Adrenal gland (tissue), 12 donors: Measurements from ENCODE around the gene HRAS. TPM values are rescaled to one million over a fixed set of nuclear protein-coding genes. Genes with fewer than 3 reads are reported as not detected.

Experiments used
- DNase-seq, 7 donors: peaks; one replicate each; pipeline ENCODE4 v3.0.0-alpha.2; 2019 to 2020
- H3K27ac ChIP-seq, 5 donors: fragments of 200-600 bp; sonication (generic) in 4 of 5; 1 replicate in 3 of 5; 2 replicates in 2 of 5; pipeline versions ENCODE4 v1.5.1 to v1.8.0; 2016 to 2020; ENCODE audit warnings: mild to moderate bottlenecking in 1 of 5
- H3K27me3 ChIP-seq: fragments of 200-600 bp; 2 replicates; pipeline ENCODE4 v1.8.0; 2021
- H3K36me3 ChIP-seq, 2 donors: fragments of 200-600 bp; replicated peaks in 1 of 2; 1 replicate in 1 of 2; 2 replicates in 1 of 2; pipeline versions ENCODE4 v1.5.1 to v1.8.0; 2018 to 2022
- H3K4me1 ChIP-seq, 2 donors: fragments of 200-600 bp; replicated peaks in 1 of 2; 1 replicate in 1 of 2; 2 replicates in 1 of 2; pipeline versions ENCODE4 v1.5.1 to v1.8.0; 2018 to 2021
- H3K4me3 ChIP-seq, 4 donors: fragments of 200-600 bp; sonication (generic) in 3 of 4; one replicate each; pipeline ENCODE4 v1.5.1; 2016 to 2018
- H3K9me3 ChIP-seq, 3 donors: fragments of 200-600 bp; sonication (generic) in 1 of 3; replicated peaks in 1 of 3; 1 replicate in 2 of 3; 2 replicates in 1 of 3; pipeline versions ENCODE4 v1.5.1 to v1.8.0; 2016 to 2021
- POLR2A ChIP-seq, 2 donors: fragments of 450-650 bp; IDR thresholded peaks; one replicate each; pipeline ENCODE4 v1.6.1; 2017; ENCODE audit warnings: antibody characterized with exemption in 2 of 2, mild to moderate bottlenecking in 2 of 2, moderate library complexity in 1 of 2
- whole genome bisulfite sequencing, 4 donors: extraction: QIAGEN DNeasy Blood & Tissue Kit in 2 of 4; methylation state at CpG; one replicate each; pipeline versions ENCODE4 v1.1.5 to v1.1.7; 2013 to 2017; 5-methylcytosine and 5-hydroxymethylcytosine counted together
- intact Hi-C, 2 donors: fragments of 100-400 bp; cut with DNase I; formaldehyde crosslinking; loops; one replicate each; pipeline versions ENCODE4 v1.14.1 to v1.15.0; 2022 to 2023
- polyA plus RNA-seq, 3 donors: library from polyadenylated mRNA; stranded (reverse); fragments of 200-250 nt in 2 of 3; fragments of 350-450 nt in 1 of 3; fragmentation: Illumina TruSeq in 1 of 3; extraction: RNeasy Lipid Tissue Mini Kit (QIAGEN cat#74804) in 1 of 3; gene quantifications; one replicate each; pipeline ENCODE4 v1.2.3, GENCODE V29; 2013 to 2014
- total RNA-seq, 9 donors: library from RNA; depleted of rRNA in 4 of 9; stranded (reverse); fragments of >200 nt in 4 of 9; fragments of 120-200 nt in 1 of 9; fragmentation: NEBNext Ultra II Directional in 1 of 9; extraction: Animal tissue kit (Norgen Biotek cat#: 25700) in 1 of 9; gene quantifications; one replicate each; pipeline versions ENCODE4 v1.1.0 to v1.2.4, GENCODE V29; 2013 to 2023
- TF ChIP-seq, protein P1 (sequence below), 6 experiments: fragments of 450-650 bp in 4 of 6; fragments of 200-600 bp in 2 of 6; sonication (generic) in 1 of 6; IDR thresholded peaks; 1 replicate in 5 of 6; 2 replicates in 1 of 6; pipeline versions ENCODE4 v1.5.1 to v1.8.0; 2016 to 2021; ENCODE audit warnings: antibody characterized with exemption in 6 of 6, mild to moderate bottlenecking in 2 of 6, moderate library complexity in 1 of 6
- donor health status: healthy with polysubstance abuse.
- donor health status: Bipolar disorder and iron deficiency.
- donor health status: DM: yes; HTN: yes; CAD: no.
- donor health status: DM: no; HTN: no; CAD: no.
- donor health status: DM: no; HTN: no; CAD: no.
- donor health status: DM: yes; HTN: yes; CAD: no.

The HRAS gene
- total and polyA plus RNA-seq, 12 donors = 10.8 to 190 (median 39.0) TPM

DNA sequence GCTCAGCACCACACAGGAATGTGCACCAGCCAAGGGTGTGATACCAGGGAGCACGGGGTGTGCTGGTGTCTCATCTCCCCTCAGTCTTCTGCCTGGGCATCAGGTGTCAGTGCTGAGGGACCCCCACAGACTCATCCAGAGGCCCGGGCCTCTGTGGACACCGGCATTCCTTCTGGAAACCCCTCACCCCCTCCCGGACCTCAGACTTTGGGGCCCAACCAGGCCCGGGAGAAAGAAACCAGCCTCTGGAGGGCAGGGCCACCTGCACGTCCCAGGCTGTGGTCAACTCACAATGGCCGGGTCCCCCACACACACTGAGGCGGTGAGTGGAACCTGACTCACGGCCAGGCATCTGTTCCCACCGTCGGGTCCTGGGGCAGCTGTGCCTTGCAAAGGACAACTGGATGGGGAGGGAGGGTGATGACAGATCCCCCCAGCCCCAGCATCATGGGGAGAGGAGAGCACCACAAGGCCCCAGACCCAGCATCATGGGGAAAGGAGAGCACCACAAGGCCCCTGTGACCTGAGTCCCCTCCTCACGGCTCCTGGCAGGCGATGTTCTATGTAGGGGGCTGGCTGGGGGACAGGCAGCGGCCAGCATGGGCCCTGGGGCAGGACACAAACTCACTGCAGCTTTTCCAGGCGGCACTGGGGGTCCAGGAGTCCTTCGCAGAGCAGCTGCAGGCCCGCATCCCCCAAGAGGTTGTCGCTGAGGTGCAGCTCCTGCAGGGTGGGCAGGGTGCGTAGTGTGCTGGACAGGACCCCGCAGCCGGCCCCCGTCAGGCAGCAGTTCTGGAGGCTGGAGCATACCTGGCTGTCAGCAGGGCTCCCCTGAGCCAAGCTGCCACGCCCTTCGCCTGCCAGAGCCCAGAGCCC lies 35.9 kb downstream of the HRAS start:
- Histone ChIP-seq H3K4me3 (no peak overlapping the region), H3K27me3 (no peaks in the 10 kb centered on the region), H3K36me3 (peaks cover 0 to 74% of the 10 kb centered on the region in 2 donors), H3K9me3 (no peaks in the 10 kb centered on the region), H3K27ac (peak overlapping the region in 1 of 5 donors; percentile 45), H3K4me1 (peaks cover 7 to 20% of the 10 kb centered on the region in 2 donors)
- TF ChIP-seq POLR2A (IDR thresholded peaks at IDR 0.05) = no peak
- TF ChIP-seq, protein P1, sequence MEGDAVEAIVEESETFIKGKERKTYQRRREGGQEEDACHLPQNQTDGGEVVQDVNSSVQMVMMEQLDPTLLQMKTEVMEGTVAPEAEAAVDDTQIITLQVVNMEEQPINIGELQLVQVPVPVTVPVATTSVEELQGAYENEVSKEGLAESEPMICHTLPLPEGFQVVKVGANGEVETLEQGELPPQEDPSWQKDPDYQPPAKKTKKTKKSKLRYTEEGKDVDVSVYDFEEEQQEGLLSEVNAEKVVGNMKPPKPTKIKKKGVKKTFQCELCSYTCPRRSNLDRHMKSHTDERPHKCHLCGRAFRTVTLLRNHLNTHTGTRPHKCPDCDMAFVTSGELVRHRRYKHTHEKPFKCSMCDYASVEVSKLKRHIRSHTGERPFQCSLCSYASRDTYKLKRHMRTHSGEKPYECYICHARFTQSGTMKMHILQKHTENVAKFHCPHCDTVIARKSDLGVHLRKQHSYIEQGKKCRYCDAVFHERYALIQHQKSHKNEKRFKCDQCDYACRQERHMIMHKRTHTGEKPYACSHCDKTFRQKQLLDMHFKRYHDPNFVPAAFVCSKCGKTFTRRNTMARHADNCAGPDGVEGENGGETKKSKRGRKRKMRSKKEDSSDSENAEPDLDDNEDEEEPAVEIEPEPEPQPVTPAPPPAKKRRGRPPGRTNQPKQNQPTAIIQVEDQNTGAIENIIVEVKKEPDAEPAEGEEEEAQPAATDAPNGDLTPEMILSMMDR (IDR thresholded peaks at IDR 0.05) = no peak
- intact Hi-C loops = loop anchor here (5.0 to 10.0 kb wide), 2 partner anchors 45 to 47 kb away; partner anchors contain the start of gene PTDSS2 (in 2 of the 2)
- WGBS, 4 donors = 79 to 93% (median 88%) methylated on average over 6 to 24 of the region's 24 CpGs
- peak in 1 of 7 donors; percentile 17 for DNase-seq

DNA sequence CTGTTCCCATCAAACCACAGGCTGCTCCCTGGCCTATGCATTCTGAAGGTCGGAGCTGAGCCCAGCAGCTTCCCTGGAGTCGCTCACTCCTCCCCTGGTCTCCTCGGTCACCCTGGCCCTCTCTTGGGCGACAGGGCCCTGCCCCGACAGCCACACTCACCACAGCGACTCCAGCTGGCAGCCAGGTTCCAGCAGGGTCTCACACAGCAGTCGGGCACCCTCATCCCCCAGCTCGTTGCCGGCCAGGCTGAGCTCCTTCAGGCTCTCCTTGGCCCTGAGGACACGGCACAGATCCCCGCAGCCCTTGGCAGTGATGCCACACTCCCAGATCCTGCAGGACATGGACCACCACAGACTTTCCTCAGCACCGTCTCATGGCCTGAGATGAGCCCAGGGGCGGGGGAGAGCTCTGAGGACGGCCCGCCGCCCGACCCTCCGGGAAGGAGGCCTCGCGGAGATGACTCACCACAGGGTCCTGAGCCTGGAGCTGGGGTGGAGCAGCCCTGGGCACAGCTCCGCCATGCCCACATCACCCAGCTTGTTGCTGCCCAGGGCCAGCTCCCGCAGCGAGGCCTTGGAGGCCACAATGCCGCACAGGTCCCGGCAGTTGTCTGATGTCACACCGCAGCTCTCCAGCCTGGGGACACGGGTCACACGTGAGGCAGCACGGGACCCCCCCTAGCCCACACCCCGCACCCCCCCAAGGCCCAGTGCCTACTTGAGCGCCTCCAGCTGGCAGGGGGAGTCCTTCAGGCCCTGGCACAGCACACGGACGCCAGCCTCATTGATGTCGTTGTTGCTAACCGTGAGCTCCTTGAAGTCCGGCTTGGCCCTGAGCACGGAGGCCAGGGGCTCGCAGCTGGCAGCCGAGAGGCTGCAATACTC lies 36.8 kb downstream of the HRAS start:
- H3K27me3 ChIP-seq = no peaks in the 10 kb centered on the region
- DNase-seq = peak in 1 of 7 donors; percentile 33
- H3K27ac ChIP-seq = peak overlapping the region in 2 of 5 donors; percentile 17 to 45
- intact Hi-C loops = no loop called here
- H3K4me1 ChIP-seq = peaks cover 3 to 11% of the 10 kb centered on the region in 2 donors
- TF ChIP-seq, protein P1 (IDR thresholded peaks at IDR 0.05) = no peak
- TF ChIP-seq POLR2A (IDR thresholded peaks at IDR 0.05) = no peak
- WGBS, 4 donors = 72 to 86% (median 79%) methylated on average over 7 to 39 of the region's 39 CpGs
- H3K36me3 ChIP-seq = peaks cover 0 to 80% of the 10 kb centered on the region in 2 donors
- H3K4me3 ChIP-seq = no peak overlapping the region
- no peaks in the 10 kb centered on the region for H3K9me3 ChIP-seq

DNA sequence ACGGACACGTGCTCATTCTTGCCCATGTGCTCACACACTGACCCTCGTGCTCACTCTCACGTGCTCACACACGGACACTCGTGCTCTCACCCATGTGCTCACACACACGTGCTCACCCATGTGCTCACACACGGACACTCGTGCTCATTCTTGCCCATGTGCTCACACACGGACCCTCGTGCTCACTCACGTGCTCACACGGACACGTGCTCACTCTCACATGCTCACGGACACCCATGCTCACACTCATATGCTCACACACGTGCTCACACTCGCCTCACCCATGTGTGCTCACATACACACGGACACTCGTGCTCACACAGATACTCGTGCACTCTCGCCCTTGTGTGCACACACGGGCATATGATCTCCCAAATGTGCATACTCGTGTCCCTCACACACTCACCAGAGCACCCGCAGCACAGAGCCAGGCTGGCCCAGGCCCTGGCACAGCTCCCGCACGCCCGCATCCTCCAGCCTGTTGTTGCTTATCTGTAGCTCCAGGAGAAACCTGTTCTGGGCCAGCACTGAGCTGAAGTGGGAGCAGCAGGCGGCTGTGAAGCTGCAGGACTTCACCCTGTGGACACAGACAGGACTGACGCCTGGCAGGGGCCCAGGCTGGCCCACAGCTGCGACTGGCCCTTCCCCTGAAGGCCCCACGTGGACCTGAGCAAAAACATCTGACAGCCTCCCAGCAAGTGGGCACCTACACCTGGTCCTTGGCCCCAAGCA lies 37.6 kb downstream of the HRAS start:
- WGBS, 4 donors = 93 to 96% (median 95%) methylated on average over 27 to 31 of the region's 31 CpGs
- no peak overlapping the region for H3K27ac ChIP-seq
- H3K36me3 ChIP-seq = peaks cover 0 to 87% of the 10 kb centered on the region in 2 donors
- DNase-seq = peak in 1 of 7 donors; percentile 18
- TF ChIP-seq, protein P1 (IDR thresholded peaks at IDR 0.05) = no peak
- TF ChIP-seq POLR2A (IDR thresholded peaks at IDR 0.05) = no peak
- intact Hi-C loops = no loop called here
- H3K9me3 ChIP-seq = no peaks in the 10 kb centered on the region
- H3K4me1 ChIP-seq = peaks cover 0 to 3% of the 10 kb centered on the region in 2 donors
- no peak overlapping the region for H3K4me3 ChIP-seq
- H3K27me3 ChIP-seq = no peaks in the 10 kb centered on the region
